HepG2 (cell line): Measurements from ENCODE around the gene KRTAP21-1. TPM values are rescaled to one million over a fixed set of nuclear protein-coding genes. Genes with fewer than 3 reads are reported as not detected.

ENCODE experiments used
- ATAC-seq: fragments of 200-7000 bp; cut with Tn5 transposase; 3 replicates; pipeline ENCODE4 v1.9.1; 2020; ENCODE audit warnings: mild to moderate bottlenecking, moderate library complexity
- BruUV-seq: library from RNA; stranded (reverse); fragments of 400-500 nt; replicated peaks from 2 replicates; lab custom pipeline; 2021; lab: Mats Ljungman, UMichigan
- CTCF ChIA-PET: fragments of 300-600 bp; formaldehyde crosslinking; extraction: SDS; loops from one replicate; lab custom pipeline; 2021; ENCODE audit warnings: low total read pairs, inconsistent platforms, low intra/inter-chr PET ratio; lab: Yijun Ruan, JAX
- POLR2A ChIA-PET: fragments of 350-600 bp; sonication (Branson Sonifier 250); formaldehyde crosslinking; loops from one replicate; lab custom pipeline; 2020; ENCODE audit warnings: antibody characterized with exemption, inconsistent platforms; lab: Yijun Ruan, JAX
- DNase-seq: peaks from one replicate; pipeline ENCODE4 v3.0.0-alpha.2; 2015; ENCODE audit warnings: low spot score
- FAIRE-seq: peaks from 3 replicates; lab custom pipeline; 2011; peaks lifted over from hg19 to GRCh38; lab: Jason Lieb, UNC
- H2AFZ ChIP-seq: one replicate; pipeline ENCODE4 v1.6.1; 2011; ENCODE audit warnings: low read length, inconsistent platforms
- H3K27ac ChIP-seq: fragments of 300-600 bp; 3 replicates; pipeline ENCODE4 v1.8.0; 2011; ENCODE audit warnings: mixed run types, mild to moderate bottlenecking, mixed read lengths, low read length, inconsistent platforms; ENCODE audit not compliant: insufficient read depth; ENCODE audit errors: extremely low read length
- H3K27me3 ChIP-seq, 2 experiments: fragments of 200-600 bp in 1 of 2; 2 replicates in 1 of 2; 3 replicates in 1 of 2; pipeline versions ENCODE4 v1.6.0 to v1.8.0; 2011; ENCODE audit warnings: low read length in 2 of 2, mild to moderate bottlenecking in 2 of 2, moderate library complexity in 2 of 2, inconsistent platforms in 1 of 2; ENCODE audit not compliant: insufficient read depth in 2 of 2, control insufficient read depth in 1 of 2
- H3K36me3 ChIP-seq, 2 experiments: fragments of 200-600 bp in 1 of 2; replicated peaks in 1 of 2; 2 replicates in 1 of 2; 3 replicates in 1 of 2; pipeline versions ENCODE4 v1.5.1 to v1.8.0; 2011; ENCODE audit warnings: low read length in 2 of 2, inconsistent platforms in 1 of 2; ENCODE audit not compliant: insufficient read depth in 2 of 2, control insufficient read depth in 1 of 2
- H3K4me1 ChIP-seq: 2 replicates; pipeline ENCODE4 v1.5.1; 2012; ENCODE audit warnings: low read length, inconsistent platforms; ENCODE audit not compliant: insufficient read depth
- H3K4me2 ChIP-seq: 2 replicates; pipeline ENCODE4 v1.6.0; 2011; ENCODE audit warnings: low read depth, low read length, inconsistent platforms
- H3K4me3 ChIP-seq, 3 experiments: fragments of 200-600 bp in 1 of 3; sonication (generic), shearing (Covaris generic) in 1 of 3; replicated peaks in 1 of 3; 2 replicates each; pipeline ENCODE4 v1.5.1; 2011 to 2016; ENCODE audit warnings: low read length in 3 of 3, inconsistent platforms in 2 of 3, low read depth in 2 of 3, mild to moderate bottlenecking in 2 of 3, control low read depth in 1 of 3, mixed read lengths in 1 of 3; ENCODE audit not compliant: insufficient read depth in 1 of 3
- H3K79me2 ChIP-seq: one replicate; pipeline ENCODE4 v1.6.1; 2011; ENCODE audit warnings: low read length, inconsistent platforms; ENCODE audit not compliant: insufficient read depth
- H3K9ac ChIP-seq: 2 replicates; pipeline ENCODE4 v1.6.0; 2011; ENCODE audit warnings: mild to moderate bottlenecking, low read depth, low read length, inconsistent platforms; ENCODE audit not compliant: insufficient read depth
- H3K9me3 ChIP-seq: 2 replicates; pipeline ENCODE4 v1.5.1; 2012; ENCODE audit warnings: mild to moderate bottlenecking, low read length
- H4K20me1 ChIP-seq: 2 replicates; pipeline ENCODE4 v1.6.0; 2011; ENCODE audit warnings: inconsistent platforms, mild to moderate bottlenecking, low read length, moderate library complexity; ENCODE audit not compliant: insufficient read depth
- ATM ChIP-seq: fragments of 450-650 bp; IDR thresholded peaks from 2 replicates; pipeline ENCODE4 v1.7.1; 2017; ENCODE audit warnings: mild to moderate bottlenecking, borderline replicate concordance
- NCOA1 ChIP-seq: sonication (generic); formaldehyde crosslinking; IDR thresholded peaks from 2 replicates; pipeline ENCODE4 v1.9.0; 2021; ENCODE audit warnings: missing genetic modification reagents
- NFIB ChIP-seq: sonication (generic); formaldehyde crosslinking; IDR thresholded peaks from 2 replicates; pipeline ENCODE4 v1.9.0; 2021; ENCODE audit warnings: missing genetic modification reagents, mild to moderate bottlenecking, borderline replicate concordance
- THYN1 ChIP-seq: sonication (generic); formaldehyde crosslinking; IDR thresholded peaks from 2 replicates; pipeline ENCODE4 v1.8.1; 2023; ENCODE audit warnings: low read depth, mild to moderate bottlenecking, moderate library complexity, missing genetic modification reagents, borderline replicate concordance
- ZNF143 ChIP-seq: sonication (generic); formaldehyde crosslinking; IDR thresholded peaks from 2 replicates; pipeline ENCODE4 v1.4.0; 2020; ENCODE audit warnings: missing genetic modification reagents
- ZNF432 ChIP-seq: sonication (generic); formaldehyde crosslinking; IDR thresholded peaks from 2 replicates; pipeline ENCODE4 v1.5.0; 2020; ENCODE audit warnings: missing genetic modification reagents, mild to moderate bottlenecking, borderline replicate concordance
- ZNF530 ChIP-seq: sonication (generic); formaldehyde crosslinking; IDR thresholded peaks from 2 replicates; pipeline ENCODE4 v1.5.0; 2020; ENCODE audit warnings: low read depth, mild to moderate bottlenecking, missing genetic modification reagents
- ZNF546 ChIP-seq: sonication (generic); formaldehyde crosslinking; conservative IDR thresholded peaks from 2 replicates; pipeline ENCODE4 v1.8.1; 2023; ENCODE audit warnings: mild to moderate bottlenecking, missing genetic modification reagents
- in situ Hi-C: cut with HindIII; loops from 2 replicates; pipeline ENCODE4 v1.10.0; 2017; ENCODE audit warnings: low pct_unique_long_range_greater_than_20kb; ENCODE audit not compliant: extremely low pct_ligation_motif_present
- intact Hi-C: fragments of 100-400 bp; cut with micrococcal nuclease; formaldehyde crosslinking; loops from one replicate; pipeline ENCODE4 v1.10.0; 2022; ENCODE audit not compliant: unreplicated experiment
- polyA plus RNA-seq, 8 experiments: library from polyadenylated mRNA; depleted of rRNA in 3 of 8; stranded (reverse) in 7 of 8; unstranded in 1 of 8; fragments of >200 nt; fragmentation: Illumina TruSeq in 4 of 8; extraction: Trizol in 4 of 8; gene quantifications; 2 replicates each; pipeline versions ENCODE4 v1.2.1 to v1.2.3, GENCODE V29; 2011 to 2016; ENCODE audit warnings: low read depth in 4 of 8, missing spikeins in 1 of 8, mixed read lengths in 1 of 8; ENCODE audit not compliant: insufficient read depth in 1 of 8
- total RNA-seq, 5 experiments: library from RNA; depleted of rRNA; stranded (reverse); fragments of >200 nt; fragmentation: Illumina TruSeq; extraction: Trizol; gene quantifications; 2 replicates each; pipeline ENCODE4 v1.2.3, GENCODE V29; 2016; ENCODE audit warnings: low read depth in 1 of 5
- TF ChIP-seq, protein P1 (sequence below): sonication (generic); formaldehyde crosslinking; IDR thresholded peaks from 2 replicates; pipeline ENCODE4 v1.4.0; 2020; ENCODE audit warnings: missing genetic modification reagents, mild to moderate bottlenecking, borderline replicate concordance
- TF ChIP-seq, protein P2 (sequence below): sonication (generic); formaldehyde crosslinking; conservative IDR thresholded peaks from 2 replicates; pipeline ENCODE4 v1.8.0; 2022; ENCODE audit warnings: missing genetic modification reagents
- TF ChIP-seq, protein P3 (sequence below): sonication (generic); formaldehyde crosslinking; IDR thresholded peaks from 2 replicates; pipeline ENCODE4 v1.4.0; 2020; ENCODE audit warnings: missing genetic modification reagents, borderline replicate concordance
- TF ChIP-seq, protein P4 (sequence below): IDR thresholded peaks from 2 replicates; pipeline ENCODE4 v1.6.1; 2016; ENCODE audit warnings: low read depth, borderline replicate concordance

Gene KRTAP21-1
- total and polyA plus RNA-seq, 2 of the 13 experiments (the other 11 are each of a cell fraction or from before 2014, with no cell fraction given), result not detected

DNA sequence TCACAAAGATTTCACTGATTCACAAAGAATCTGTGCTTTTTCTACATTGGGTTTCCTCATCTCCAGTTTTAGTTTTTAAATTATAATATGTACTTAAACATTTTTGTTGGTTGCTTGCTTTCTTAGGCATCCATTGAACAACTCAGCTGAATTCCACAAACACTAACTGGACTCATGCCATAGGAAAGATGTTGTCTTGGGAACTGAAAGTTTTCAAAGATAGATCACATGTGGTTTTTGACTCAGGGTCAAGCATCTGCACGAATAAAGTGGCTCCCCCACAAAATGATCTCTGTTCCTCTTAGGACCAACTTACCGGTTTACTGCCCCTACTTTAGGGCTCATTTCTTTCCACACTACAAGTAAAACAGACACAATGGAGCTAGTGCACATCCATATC lies 3.1 kb upstream of the KRTAP21-1 start (continued):
- TF ChIP-seq NFIB (CRISPR knock-in tag), result no peak
- TF ChIP-seq ZNF143 (CRISPR knock-in tag), result no peak
- no peak for TF ChIP-seq THYN1 (CRISPR knock-in tag)
- TF ChIP-seq ZNF530 (CRISPR knock-in tag), result no peak
- TF ChIP-seq ZNF432 (CRISPR knock-in tag), result no peak
- TF ChIP-seq ATM, result no peak
- TF ChIP-seq, protein P1, sequence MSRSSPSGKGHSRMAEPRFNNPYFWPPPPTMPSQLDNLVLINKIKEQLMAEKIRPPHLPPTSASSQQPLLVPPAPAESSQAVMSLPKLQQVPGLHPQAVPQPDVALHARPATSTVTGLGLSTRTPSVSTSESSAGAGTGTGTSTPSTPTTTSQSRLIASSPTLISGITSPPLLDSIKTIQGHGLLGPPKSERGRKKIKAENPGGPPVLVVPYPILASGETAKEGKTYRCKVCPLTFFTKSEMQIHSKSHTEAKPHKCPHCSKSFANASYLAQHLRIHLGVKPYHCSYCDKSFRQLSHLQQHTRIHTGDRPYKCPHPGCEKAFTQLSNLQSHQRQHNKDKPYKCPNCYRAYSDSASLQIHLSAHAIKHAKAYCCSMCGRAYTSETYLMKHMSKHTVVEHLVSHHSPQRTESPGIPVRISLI, result no peak
- TF ChIP-seq, all 625 proteins: peak for 0

DNA sequence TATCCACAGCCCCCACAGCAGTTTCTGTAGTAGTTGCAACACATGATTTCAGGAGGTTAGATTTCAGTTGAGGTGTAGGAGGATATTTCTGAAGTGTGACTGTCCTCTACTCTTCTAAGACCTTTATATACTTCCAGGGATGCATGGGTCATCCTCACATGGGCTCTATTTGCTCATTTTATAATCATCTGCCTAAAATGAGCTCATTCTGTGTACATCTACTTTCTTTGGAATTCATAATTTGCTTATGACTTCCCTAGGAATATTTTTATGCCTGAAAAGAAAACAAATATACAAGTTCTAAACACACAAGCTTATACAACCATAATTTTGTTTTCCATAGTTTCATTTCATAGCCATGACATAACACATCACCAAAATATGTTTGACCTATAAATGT lies 8.1 kb downstream of the KRTAP21-1 start, which contains the start of gene KRTAP21-2:
KRTAP21-2 (minus strand) TSS at position 101 of the 400 bp plus-strand sequence; CDS start at position 44, 57 bp downstream.
- Histone ChIP-seq H3K4me2 (no peak within 1 kb of the TSS), H3K4me1 (no peaks in the 10 kb centered on the region), H3K9me3 (peaks cover 87% of the 10 kb centered on the region), H3K27ac (no peak within 1 kb of the TSS), H4K20me1 (no peaks in the 10 kb centered on the region), H2AFZ (no peak within 1 kb of the TSS), H3K79me2 (no peaks in the 10 kb centered on the region), H3K27me3 (no peaks in the 10 kb centered on the region), H3K4me3 (no peak within 1 kb of the TSS), H3K9ac (no peak within 1 kb of the TSS), H3K36me3 (no peaks in the 10 kb centered on the region)
- CTCF ChIA-PET, result no interaction called here
- BruUV-seq, result no TSS peak
- in situ Hi-C loops, result no loop called here
- no peak for ATAC-seq
- POLR2A ChIA-PET, result no interaction called here
- FAIRE-seq, result no peak
- intact Hi-C loops, result no loop called here
- TF ChIP-seq, protein P2, sequence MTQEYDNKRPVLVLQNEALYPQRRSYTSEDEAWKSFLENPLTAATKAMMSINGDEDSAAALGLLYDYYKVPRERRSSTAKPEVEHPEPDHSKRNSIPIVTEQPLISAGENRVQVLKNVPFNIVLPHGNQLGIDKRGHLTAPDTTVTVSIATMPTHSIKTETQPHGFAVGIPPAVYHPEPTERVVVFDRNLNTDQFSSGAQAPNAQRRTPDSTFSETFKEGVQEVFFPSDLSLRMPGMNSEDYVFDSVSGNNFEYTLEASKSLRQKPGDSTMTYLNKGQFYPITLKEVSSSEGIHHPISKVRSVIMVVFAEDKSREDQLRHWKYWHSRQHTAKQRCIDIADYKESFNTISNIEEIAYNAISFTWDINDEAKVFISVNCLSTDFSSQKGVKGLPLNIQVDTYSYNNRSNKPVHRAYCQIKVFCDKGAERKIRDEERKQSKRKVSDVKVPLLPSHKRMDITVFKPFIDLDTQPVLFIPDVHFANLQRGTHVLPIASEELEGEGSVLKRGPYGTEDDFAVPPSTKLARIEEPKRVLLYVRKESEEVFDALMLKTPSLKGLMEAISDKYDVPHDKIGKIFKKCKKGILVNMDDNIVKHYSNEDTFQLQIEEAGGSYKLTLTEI (CRISPR knock-in tag), result no peak
- TF ChIP-seq THYN1 (CRISPR knock-in tag) (no peak), NCOA1 (CRISPR knock-in tag) (no peak), ZNF546 (no peak)
- TF ChIP-seq, protein P3, sequence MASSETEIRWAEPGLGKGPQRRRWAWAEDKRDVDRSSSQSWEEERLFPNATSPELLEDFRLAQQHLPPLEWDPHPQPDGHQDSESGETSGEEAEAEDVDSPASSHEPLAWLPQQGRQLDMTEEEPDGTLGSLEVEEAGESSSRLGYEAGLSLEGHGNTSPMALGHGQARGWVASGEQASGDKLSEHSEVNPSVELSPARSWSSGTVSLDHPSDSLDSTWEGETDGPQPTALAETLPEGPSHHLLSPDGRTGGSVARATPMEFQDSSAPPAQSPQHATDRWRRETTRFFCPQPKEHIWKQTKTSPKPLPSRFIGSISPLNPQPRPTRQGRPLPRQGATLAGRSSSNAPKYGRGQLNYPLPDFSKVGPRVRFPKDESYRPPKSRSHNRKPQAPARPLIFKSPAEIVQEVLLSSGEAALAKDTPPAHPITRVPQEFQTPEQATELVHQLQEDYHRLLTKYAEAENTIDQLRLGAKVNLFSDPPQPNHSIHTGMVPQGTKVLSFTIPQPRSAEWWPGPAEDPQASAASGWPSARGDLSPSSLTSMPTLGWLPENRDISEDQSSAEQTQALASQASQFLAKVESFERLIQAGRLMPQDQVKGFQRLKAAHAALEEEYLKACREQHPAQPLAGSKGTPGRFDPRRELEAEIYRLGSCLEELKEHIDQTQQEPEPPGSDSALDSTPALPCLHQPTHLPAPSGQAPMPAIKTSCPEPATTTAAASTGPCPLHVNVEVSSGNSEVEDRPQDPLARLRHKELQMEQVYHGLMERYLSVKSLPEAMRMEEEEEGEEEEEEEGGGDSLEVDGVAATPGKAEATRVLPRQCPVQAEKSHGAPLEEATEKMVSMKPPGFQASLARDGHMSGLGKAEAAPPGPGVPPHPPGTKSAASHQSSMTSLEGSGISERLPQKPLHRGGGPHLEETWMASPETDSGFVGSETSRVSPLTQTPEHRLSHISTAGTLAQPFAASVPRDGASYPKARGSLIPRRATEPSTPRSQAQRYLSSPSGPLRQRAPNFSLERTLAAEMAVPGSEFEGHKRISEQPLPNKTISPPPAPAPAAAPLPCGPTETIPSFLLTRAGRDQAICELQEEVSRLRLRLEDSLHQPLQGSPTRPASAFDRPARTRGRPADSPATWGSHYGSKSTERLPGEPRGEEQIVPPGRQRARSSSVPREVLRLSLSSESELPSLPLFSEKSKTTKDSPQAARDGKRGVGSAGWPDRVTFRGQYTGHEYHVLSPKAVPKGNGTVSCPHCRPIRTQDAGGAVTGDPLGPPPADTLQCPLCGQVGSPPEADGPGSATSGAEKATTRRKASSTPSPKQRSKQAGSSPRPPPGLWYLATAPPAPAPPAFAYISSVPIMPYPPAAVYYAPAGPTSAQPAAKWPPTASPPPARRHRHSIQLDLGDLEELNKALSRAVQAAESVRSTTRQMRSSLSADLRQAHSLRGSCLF (CRISPR knock-in tag), result no peak
- TF ChIP-seq, protein P4, sequence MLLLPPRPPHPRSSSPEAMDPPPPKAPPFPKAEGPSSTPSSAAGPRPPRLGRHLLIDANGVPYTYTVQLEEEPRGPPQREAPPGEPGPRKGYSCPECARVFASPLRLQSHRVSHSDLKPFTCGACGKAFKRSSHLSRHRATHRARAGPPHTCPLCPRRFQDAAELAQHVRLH, result no peak
- DNase-seq, result no peak
